ENCODE measurements around the gene ARHGAP9.

ARHGAP9 gene

GRCh38 chr12:57474430-57474829 lies 5.2 kb downstream of the ARHGAP9 start:
- Histone ChIP-seq H3K4me1 (ENCODE audit: control insufficient read depth, low read length) (peaks cover 36% of the 10 kb centered on the region), H3K4me3 (ENCODE audit: low read length) (no peak overlapping the region), H3K27me3 (ENCODE audit: control insufficient read depth, low read length) (no peaks in the 10 kb centered on the region), H3F3A (ENCODE audit: control insufficient read depth, insufficient read depth) (peaks cover 6% of the 10 kb centered on the region), H3K4me2 (ENCODE audit: low read length) (no peak overlapping the region), H3K9me3 (ENCODE audit: control insufficient read depth, insufficient read depth, low read length) (no peaks in the 10 kb centered on the region), H3K79me2 (ENCODE audit: control insufficient read depth, low read length) (peaks cover 24% of the 10 kb centered on the region), H3K27ac (ENCODE audit: low read depth, low read length) (no peak overlapping the region), H4K20me1 (ENCODE audit: control insufficient read depth, insufficient read depth, low read depth, low read length) (no peaks in the 10 kb centered on the region), H3K36me3 (ENCODE audit: control insufficient read depth, low read length) (peaks cover 54% of the 10 kb centered on the region), H3K9me2 (replicated peaks; ENCODE audit: control insufficient read depth, low read length) (no peaks in the 10 kb centered on the region)
- TF ChIP-seq EZH2phosphoT487 (IDR thresholded peaks at IDR 0.05; ENCODE audit: borderline replicate concordance, low read length), result no peak
- no peak for TF ChIP-seq CTCF (IDR thresholded peaks at IDR 0.05; ENCODE audit: low read depth, low read length, poor library complexity, severe bottlenecking)

- Histone ChIP-seq H3K9me3 (ENCODE audit: control insufficient read depth, insufficient read depth, low read length) (no peaks in the 10 kb centered on the region), H3K27me3 (ENCODE audit: control insufficient read depth, low read length) (no peaks in the 10 kb centered on the region), H3K9me2 (replicated peaks; ENCODE audit: control insufficient read depth, low read length) (no peaks in the 10 kb centered on the region), H4K20me1 (ENCODE audit: control insufficient read depth, insufficient read depth, low read depth, low read length) (no peaks in the 10 kb centered on the region), H3K79me2 (ENCODE audit: control insufficient read depth, low read length) (peaks cover 24% of the 10 kb centered on the region), H3K4me1 (ENCODE audit: control insufficient read depth, low read length) (peaks cover 30% of the 10 kb centered on the region), H3K4me2 (ENCODE audit: low read length) (no peak overlapping the region), H3K4me3 (ENCODE audit: low read length) (no peak overlapping the region), H3K36me3 (ENCODE audit: control insufficient read depth, low read length) (peaks cover 57% of the 10 kb centered on the region), H3K27ac (ENCODE audit: low read depth, low read length) (no peak overlapping the region), H3F3A (ENCODE audit: control insufficient read depth, insufficient read depth) (peaks cover under 1% of the 10 kb centered on the region; the same call in 1 of the 2 replicates)
- TF ChIP-seq EZH2phosphoT487 (IDR thresholded peaks at IDR 0.05; ENCODE audit: borderline replicate concordance, low read length), result no peak
- no peak for TF ChIP-seq CTCF (IDR thresholded peaks at IDR 0.05; ENCODE audit: low read depth, low read length, poor library complexity, severe bottlenecking)
Measured at GRCh38 chr12:57473886-57474285, 5.8 kb downstream of the ARHGAP9 start.

- Histone ChIP-seq H3K9me3 (ENCODE audit: control insufficient read depth, insufficient read depth, low read length) (no peaks in the 10 kb centered on the region), H3K79me2 (ENCODE audit: control insufficient read depth, low read length) (peaks cover 20% of the 10 kb centered on the region), H3K4me1 (ENCODE audit: control insufficient read depth, low read length) (peaks cover 26% of the 10 kb centered on the region), H3F3A (ENCODE audit: control insufficient read depth, insufficient read depth) (no peaks in the 10 kb centered on the region), H3K4me3 (ENCODE audit: low read length) (no peak overlapping the region), H3K36me3 (ENCODE audit: control insufficient read depth, low read length) (peaks cover 57% of the 10 kb centered on the region), H3K27ac (ENCODE audit: low read depth, low read length) (no peak overlapping the region), H4K20me1 (ENCODE audit: control insufficient read depth, insufficient read depth, low read depth, low read length) (no peaks in the 10 kb centered on the region), H3K27me3 (ENCODE audit: control insufficient read depth, low read length) (no peaks in the 10 kb centered on the region), H3K9me2 (replicated peaks; ENCODE audit: control insufficient read depth, low read length) (no peaks in the 10 kb centered on the region), H3K4me2 (ENCODE audit: low read length) (no peak overlapping the region)
- TF ChIP-seq CTCF (IDR thresholded peaks at IDR 0.05; ENCODE audit: low read depth, low read length, poor library complexity, severe bottlenecking) (no peak), EZH2phosphoT487 (IDR thresholded peaks at IDR 0.05; ENCODE audit: borderline replicate concordance, low read length) (no peak)
Measured at GRCh38 chr12:57473392-57473791, 6.3 kb downstream of the ARHGAP9 start.
